Fibroblast of lung (primary cell): Measurements from ENCODE around the gene KRT82. TPM values are rescaled to one million over a fixed set of nuclear protein-coding genes. Genes with fewer than 3 reads are reported as not detected.

Experiments
- DNase-seq, 2 donors: peaks; one replicate each; pipeline versions ENCODE4 v3.0.0 to v3.0.0-alpha.2; 2010; ENCODE audit warnings: low read depth in 2 of 2
- H2AFZ ChIP-seq: 2 replicates; pipeline ENCODE4 v1.5.1; 2012; ENCODE audit warnings: low read length, control low read depth, inconsistent platforms
- H3K27ac ChIP-seq: 2 replicates; pipeline ENCODE4 v1.5.1; 2011; ENCODE audit warnings: low read length, control low read depth; ENCODE audit not compliant: insufficient read depth
- H3K27me3 ChIP-seq: 2 replicates; pipeline ENCODE4 v1.5.1; 2011; ENCODE audit warnings: mild to moderate bottlenecking, low read length; ENCODE audit not compliant: control insufficient read depth, insufficient read depth
- H3K36me3 ChIP-seq: 2 replicates; pipeline ENCODE4 v1.5.1; 2011; ENCODE audit warnings: low read length; ENCODE audit not compliant: control insufficient read depth, insufficient read depth
- H3K4me1 ChIP-seq: 2 replicates; pipeline ENCODE4 v1.5.1; 2011; ENCODE audit warnings: low read length; ENCODE audit not compliant: control insufficient read depth, insufficient read depth; ENCODE audit errors: extremely low read depth
- H3K4me2 ChIP-seq: 2 replicates; pipeline ENCODE4 v1.5.1; 2011; ENCODE audit warnings: low read length, control low read depth; ENCODE audit not compliant: insufficient read depth; ENCODE audit errors: extremely low read depth
- H3K4me3 ChIP-seq, 4 experiments: fragments of 200-600 bp in 1 of 4; sonication (generic) in 1 of 4; replicated peaks in 1 of 4; 2 replicates each; pipeline ENCODE4 v1.5.1; 2011 to 2016; ENCODE audit warnings: low read length in 4 of 4, low read depth in 3 of 4, mild to moderate bottlenecking in 3 of 4, control low read depth in 2 of 4, inconsistent platforms in 1 of 4, mixed read lengths in 1 of 4; ENCODE audit not compliant: insufficient read depth in 1 of 4; ENCODE audit errors: control extremely low read depth in 1 of 4
- H3K79me2 ChIP-seq: 2 replicates; pipeline ENCODE4 v1.5.1; 2012; ENCODE audit warnings: mild to moderate bottlenecking, low read length, inconsistent platforms; ENCODE audit not compliant: control insufficient read depth, insufficient read depth
- H3K9ac ChIP-seq: 2 replicates; pipeline ENCODE4 v1.5.1; 2011; ENCODE audit warnings: mild to moderate bottlenecking, low read length, control low read depth; ENCODE audit not compliant: insufficient read depth
- H3K9me3 ChIP-seq: 2 replicates; pipeline ENCODE4 v1.5.1; 2012; ENCODE audit warnings: low read depth, low read length; ENCODE audit not compliant: control insufficient read depth, insufficient read depth
- H4K20me1 ChIP-seq: 2 replicates; pipeline ENCODE4 v1.5.1; 2011; ENCODE audit warnings: low read length; ENCODE audit not compliant: control insufficient read depth, insufficient read depth; ENCODE audit errors: extremely low read depth
- EZH2 ChIP-seq: IDR thresholded peaks from 2 replicates; pipeline ENCODE4 v1.5.1; 2012; ENCODE audit warnings: low read length, control low read depth, mild to moderate bottlenecking; ENCODE audit errors: missing control alignments
- polyA plus RNA-seq, 2 donors: library from polyadenylated mRNA; depleted of rRNA in 1 of 2; stranded (reverse) in 1 of 2; unstranded in 1 of 2; fragments of >200 nt; gene quantifications; 2 replicates each; pipeline ENCODE4 v1.2.1, GENCODE V29; 2011 to 2012; ENCODE audit warnings: missing spikeins in 1 of 2
- total RNA-seq: library from RNA; depleted of rRNA; stranded (reverse); fragments of >200 nt; gene quantifications from 2 replicates; pipeline ENCODE4 v1.2.1, GENCODE V29; 2014
- TF ChIP-seq, protein P1 (sequence below), 2 donors: IDR thresholded peaks in 1 of 2; conservative IDR thresholded peaks in 1 of 2; 1 replicate in 1 of 2; 2 replicates in 1 of 2; pipeline ENCODE4 v1.5.1; 2011 to 2012; ENCODE audit warnings: low read length in 2 of 2, control low read depth in 1 of 2, inconsistent platforms in 1 of 2, low read depth in 1 of 2, mild to moderate bottlenecking in 1 of 2

KRT82 gene
- total and polyA plus RNA-seq, 2 donors (not counting 1 experiment from before 2014, with no cell fraction given): not detected

DNA sequence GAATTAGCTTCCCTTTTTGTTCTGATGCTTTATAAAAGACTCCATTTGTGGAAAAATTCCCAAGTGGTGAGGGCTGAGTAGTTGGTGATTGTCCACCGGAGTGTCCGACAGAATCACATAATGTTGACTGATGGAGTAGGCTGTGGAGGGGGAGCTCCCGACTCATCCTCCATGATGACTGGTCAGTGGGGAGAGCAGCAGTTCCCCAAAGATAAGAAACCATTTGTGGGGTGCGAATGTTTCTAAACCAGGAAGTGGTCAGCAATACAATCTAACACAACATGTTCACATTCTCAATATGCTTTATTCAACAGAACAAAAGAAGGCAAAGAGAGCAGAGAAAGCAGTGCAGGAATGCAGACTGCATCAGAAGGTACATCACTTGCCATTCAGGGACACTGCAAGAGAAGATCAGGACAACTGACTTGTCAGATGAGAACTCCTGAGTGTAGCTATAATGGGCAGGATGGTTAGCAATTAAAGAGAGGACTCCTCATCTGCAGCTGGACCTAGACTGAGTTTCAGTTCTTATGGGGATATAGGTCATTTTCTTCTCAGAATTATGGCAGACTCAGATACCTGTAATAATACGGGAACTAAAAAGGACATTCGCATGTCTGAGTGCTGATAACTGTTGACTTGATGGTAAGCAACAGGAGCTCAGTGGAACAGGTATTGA, 40.4 kb upstream of the KRT82 start:
- Histone ChIP-seq H3K27me3 (peaks cover 2% of the 10 kb centered on the region), H3K4me3 (no peak overlapping the region), H3K36me3 (no peaks in the 10 kb centered on the region), H3K79me2 (no peaks in the 10 kb centered on the region), H3K4me1 (no peaks in the 10 kb centered on the region), H3K9ac (no peak overlapping the region), H4K20me1 (no peaks in the 10 kb centered on the region), H3K9me3 (no peaks in the 10 kb centered on the region), H3K27ac (no peak overlapping the region), H2AFZ (no peak overlapping the region), H3K4me2 (no peak overlapping the region)
- TF ChIP-seq, protein P1, sequence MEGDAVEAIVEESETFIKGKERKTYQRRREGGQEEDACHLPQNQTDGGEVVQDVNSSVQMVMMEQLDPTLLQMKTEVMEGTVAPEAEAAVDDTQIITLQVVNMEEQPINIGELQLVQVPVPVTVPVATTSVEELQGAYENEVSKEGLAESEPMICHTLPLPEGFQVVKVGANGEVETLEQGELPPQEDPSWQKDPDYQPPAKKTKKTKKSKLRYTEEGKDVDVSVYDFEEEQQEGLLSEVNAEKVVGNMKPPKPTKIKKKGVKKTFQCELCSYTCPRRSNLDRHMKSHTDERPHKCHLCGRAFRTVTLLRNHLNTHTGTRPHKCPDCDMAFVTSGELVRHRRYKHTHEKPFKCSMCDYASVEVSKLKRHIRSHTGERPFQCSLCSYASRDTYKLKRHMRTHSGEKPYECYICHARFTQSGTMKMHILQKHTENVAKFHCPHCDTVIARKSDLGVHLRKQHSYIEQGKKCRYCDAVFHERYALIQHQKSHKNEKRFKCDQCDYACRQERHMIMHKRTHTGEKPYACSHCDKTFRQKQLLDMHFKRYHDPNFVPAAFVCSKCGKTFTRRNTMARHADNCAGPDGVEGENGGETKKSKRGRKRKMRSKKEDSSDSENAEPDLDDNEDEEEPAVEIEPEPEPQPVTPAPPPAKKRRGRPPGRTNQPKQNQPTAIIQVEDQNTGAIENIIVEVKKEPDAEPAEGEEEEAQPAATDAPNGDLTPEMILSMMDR (conservative IDR thresholded peaks at IDR 0.05 in 1 of 2, IDR thresholded peaks at IDR 0.05 in 1 of 2; ENCODE audit: low read depth in 1 of 2, low read length in 2 of 2): no peak
- no peak for TF ChIP-seq EZH2
- DNase-seq: peak in 1 of 2 donors; percentile 30

DNA sequence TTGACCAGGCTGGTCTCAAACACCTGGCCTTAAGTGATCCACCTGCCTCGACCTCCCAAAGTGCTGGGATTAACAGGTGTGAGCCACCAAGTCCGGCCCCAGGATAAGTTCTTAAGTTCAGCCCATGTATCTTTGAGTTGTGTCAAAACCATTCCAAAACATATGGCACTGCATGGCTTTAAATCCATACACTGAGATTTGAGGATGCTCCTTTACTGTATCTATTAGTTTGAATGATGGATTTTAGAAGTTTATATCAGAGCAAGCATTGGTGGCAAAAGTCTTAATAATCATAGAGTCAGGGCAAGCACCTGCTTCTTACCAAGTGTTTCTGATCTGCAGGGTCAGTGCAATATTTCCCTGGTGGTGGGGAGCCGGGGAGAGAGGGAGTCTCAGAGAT, 39.7 kb upstream of the KRT82 start:
- H3K4me3 ChIP-seq: no peak overlapping the region
- H3K9ac ChIP-seq: no peak overlapping the region
- no peak overlapping the region for H3K27ac ChIP-seq
- no peak for TF ChIP-seq EZH2
- TF ChIP-seq, protein P1 (conservative IDR thresholded peaks at IDR 0.05 in 1 of 2, IDR thresholded peaks at IDR 0.05 in 1 of 2; ENCODE audit: low read depth in 1 of 2, low read length in 2 of 2): no peak
- no peaks in the 10 kb centered on the region for H3K4me1 ChIP-seq
- no peak overlapping the region for H2AFZ ChIP-seq
- no peak overlapping the region for H3K4me2 ChIP-seq
- no peaks in the 10 kb centered on the region for H3K9me3 ChIP-seq
- H4K20me1 ChIP-seq: no peaks in the 10 kb centered on the region
- no peak for DNase-seq
- H3K27me3 ChIP-seq: peaks cover 2% of the 10 kb centered on the region
- no peaks in the 10 kb centered on the region for H3K79me2 ChIP-seq
- H3K36me3 ChIP-seq: no peaks in the 10 kb centered on the region

DNA sequence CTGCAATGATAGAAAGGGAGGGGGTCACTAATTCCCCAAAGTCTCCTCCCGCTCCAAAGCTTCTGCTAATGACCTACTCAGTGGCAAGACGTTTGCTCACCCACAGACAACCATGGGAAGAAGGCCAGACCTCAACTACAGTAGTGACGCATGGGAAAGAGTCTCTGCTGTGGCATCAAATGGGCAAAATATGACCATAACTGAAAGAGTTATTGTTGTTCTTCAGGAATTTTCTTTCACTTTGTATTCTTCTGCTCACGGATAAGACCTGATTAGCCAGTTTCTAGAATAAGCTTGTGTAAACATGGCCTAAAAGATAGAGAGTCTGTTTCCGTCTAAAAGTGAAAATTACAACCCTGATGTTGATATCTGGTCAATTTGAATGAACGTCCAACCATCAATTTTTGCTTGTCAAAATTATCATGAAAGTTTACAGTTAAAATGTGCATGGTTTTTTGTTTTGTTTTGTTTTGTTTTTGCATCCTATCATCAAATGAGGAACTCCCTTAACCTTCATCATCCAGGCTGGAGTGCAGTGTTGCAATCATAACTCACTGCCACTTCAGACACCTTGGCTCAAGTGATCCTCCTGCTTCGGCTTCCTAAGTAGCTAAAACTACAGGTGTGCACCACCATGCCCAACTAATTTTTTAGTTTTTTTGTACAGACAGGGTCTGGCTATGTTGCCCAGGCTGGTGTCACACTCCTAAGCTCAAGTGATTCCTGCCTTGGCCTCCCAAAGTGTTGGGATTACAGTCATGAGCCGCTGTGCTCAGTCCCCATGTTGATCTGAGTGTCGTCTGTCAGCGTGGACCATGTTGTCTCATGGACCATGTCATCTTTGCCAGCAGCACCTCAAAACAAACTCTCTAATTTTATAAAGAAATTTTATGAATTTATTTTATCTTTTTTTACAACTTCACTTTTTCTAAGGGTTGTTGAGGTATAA, 38.8 kb upstream of the KRT82 start:
- peak in 1 of 2 donors; percentile 66 for DNase-seq
- Histone ChIP-seq H3K4me2 (no peak overlapping the region), H2AFZ (no peak overlapping the region), H3K9me3 (no peaks in the 10 kb centered on the region), H3K27ac (no peak overlapping the region), H3K4me3 (no peak overlapping the region), H4K20me1 (no peaks in the 10 kb centered on the region), H3K9ac (no peak overlapping the region), H3K4me1 (no peaks in the 10 kb centered on the region), H3K79me2 (no peaks in the 10 kb centered on the region), H3K27me3 (no peaks in the 10 kb centered on the region), H3K36me3 (no peaks in the 10 kb centered on the region)
- TF ChIP-seq, protein P1 (conservative IDR thresholded peaks at IDR 0.05 in 1 of 2, IDR thresholded peaks at IDR 0.05 in 1 of 2; ENCODE audit: low read depth in 1 of 2, low read length in 2 of 2): no peak
- TF ChIP-seq EZH2: no peak
